HepG2 (cell line): ENCODE results near the gene PSMD5. TPM values are rescaled to one million over a fixed set of nuclear protein-coding genes. Genes with fewer than 3 reads are reported as not detected.

Source experiments
- ATAC-seq: fragments of 200-7000 bp; cut with Tn5 transposase; 3 replicates; pipeline ENCODE4 v1.9.1; 2020; ENCODE audit warnings: mild to moderate bottlenecking, moderate library complexity
- BruUV-seq: library from RNA; stranded (reverse); fragments of 400-500 nt; replicated peaks from 2 replicates; lab custom pipeline; 2021; lab: Mats Ljungman, UMichigan
- CTCF ChIA-PET: fragments of 300-600 bp; formaldehyde crosslinking; extraction: SDS; loops from one replicate; lab custom pipeline; 2021; ENCODE audit warnings: low total read pairs, inconsistent platforms, low intra/inter-chr PET ratio; lab: Yijun Ruan, JAX
- POLR2A ChIA-PET: fragments of 350-600 bp; sonication (Branson Sonifier 250); formaldehyde crosslinking; loops from one replicate; lab custom pipeline; 2020; ENCODE audit warnings: antibody characterized with exemption, inconsistent platforms; lab: Yijun Ruan, JAX
- DNase-seq: peaks from one replicate; pipeline ENCODE4 v3.0.0-alpha.2; 2015; ENCODE audit warnings: low spot score
- FAIRE-seq: peaks from 3 replicates; lab custom pipeline; 2011; peaks lifted over from hg19 to GRCh38; lab: Jason Lieb, UNC
- H2AFZ ChIP-seq: one replicate; pipeline ENCODE4 v1.6.1; 2011; ENCODE audit warnings: low read length, inconsistent platforms
- H3K27ac ChIP-seq: fragments of 300-600 bp; 3 replicates; pipeline ENCODE4 v1.8.0; 2011; ENCODE audit warnings: mixed run types, mild to moderate bottlenecking, mixed read lengths, low read length, inconsistent platforms; ENCODE audit not compliant: insufficient read depth; ENCODE audit errors: extremely low read length
- H3K27me3 ChIP-seq, 2 experiments: fragments of 200-600 bp in 1 of 2; 2 replicates in 1 of 2; 3 replicates in 1 of 2; pipeline versions ENCODE4 v1.6.0 to v1.8.0; 2011; ENCODE audit warnings: low read length in 2 of 2, mild to moderate bottlenecking in 2 of 2, moderate library complexity in 2 of 2, inconsistent platforms in 1 of 2; ENCODE audit not compliant: insufficient read depth in 2 of 2, control insufficient read depth in 1 of 2
- H3K36me3 ChIP-seq, 2 experiments: fragments of 200-600 bp in 1 of 2; replicated peaks in 1 of 2; 2 replicates in 1 of 2; 3 replicates in 1 of 2; pipeline versions ENCODE4 v1.5.1 to v1.8.0; 2011; ENCODE audit warnings: low read length in 2 of 2, inconsistent platforms in 1 of 2; ENCODE audit not compliant: insufficient read depth in 2 of 2, control insufficient read depth in 1 of 2
- H3K4me1 ChIP-seq: 2 replicates; pipeline ENCODE4 v1.5.1; 2012; ENCODE audit warnings: low read length, inconsistent platforms; ENCODE audit not compliant: insufficient read depth
- H3K4me2 ChIP-seq: 2 replicates; pipeline ENCODE4 v1.6.0; 2011; ENCODE audit warnings: low read depth, low read length, inconsistent platforms
- H3K4me3 ChIP-seq, 3 experiments: fragments of 200-600 bp in 1 of 3; sonication (generic), shearing (Covaris generic) in 1 of 3; replicated peaks in 1 of 3; 2 replicates each; pipeline ENCODE4 v1.5.1; 2011 to 2016; ENCODE audit warnings: low read length in 3 of 3, inconsistent platforms in 2 of 3, low read depth in 2 of 3, mild to moderate bottlenecking in 2 of 3, control low read depth in 1 of 3, mixed read lengths in 1 of 3; ENCODE audit not compliant: insufficient read depth in 1 of 3
- H3K79me2 ChIP-seq: one replicate; pipeline ENCODE4 v1.6.1; 2011; ENCODE audit warnings: low read length, inconsistent platforms; ENCODE audit not compliant: insufficient read depth
- H3K9ac ChIP-seq: 2 replicates; pipeline ENCODE4 v1.6.0; 2011; ENCODE audit warnings: mild to moderate bottlenecking, low read depth, low read length, inconsistent platforms; ENCODE audit not compliant: insufficient read depth
- H3K9me3 ChIP-seq: 2 replicates; pipeline ENCODE4 v1.5.1; 2012; ENCODE audit warnings: mild to moderate bottlenecking, low read length
- H4K20me1 ChIP-seq: 2 replicates; pipeline ENCODE4 v1.6.0; 2011; ENCODE audit warnings: inconsistent platforms, mild to moderate bottlenecking, low read length, moderate library complexity; ENCODE audit not compliant: insufficient read depth
- ATF4 ChIP-seq, 2 experiments: fragments of 450-650 bp in 1 of 2; sonication (generic) in 1 of 2; formaldehyde crosslinking; IDR thresholded peaks; 2 replicates each; pipeline versions ENCODE4 v1.5.0 to v1.8.0; 2020 to 2022; ENCODE audit warnings: mild to moderate bottlenecking in 1 of 2, missing genetic modification reagents in 1 of 2
- CEBPB ChIP-seq: IDR thresholded peaks from 2 replicates; pipeline ENCODE4 v1.6.1; 2011; ENCODE audit warnings: low read depth, low read length, improper control_type of control experiment, borderline replicate concordance
- CENPT ChIP-seq: sonication (generic); formaldehyde crosslinking; IDR thresholded peaks from 2 replicates; pipeline ENCODE4 v1.8.0; 2022; ENCODE audit warnings: low read depth, mild to moderate bottlenecking, moderate library complexity, missing genetic modification reagents
- CREB1 ChIP-seq, 2 experiments: fragments of 450-650 bp in 1 of 2; IDR thresholded peaks; 2 replicates each; pipeline ENCODE4 v1.6.1; 2016 to 2017; ENCODE audit warnings: control low read depth in 1 of 2, mild to moderate bottlenecking in 1 of 2, missing compliant biosample characterization in 1 of 2, missing genetic modification characterization in 1 of 2
- DBP ChIP-seq: sonication (generic); formaldehyde crosslinking; IDR thresholded peaks from 2 replicates; pipeline ENCODE4 v1.4.0; 2020; ENCODE audit warnings: missing genetic modification reagents; ENCODE audit errors: not compliant biosample characterization
- ELF3 ChIP-seq: IDR thresholded peaks from 2 replicates; pipeline ENCODE4 v1.6.1; 2016; ENCODE audit warnings: missing genetic modification reagents, missing compliant biosample characterization
- GLI4 ChIP-seq: sonication (generic); formaldehyde crosslinking; IDR thresholded peaks from 2 replicates; pipeline ENCODE4 v1.5.1; 2020; ENCODE audit warnings: missing genetic modification reagents, mild to moderate bottlenecking, moderate library complexity, borderline replicate concordance
- JUNB ChIP-seq: sonication (generic); formaldehyde crosslinking; IDR thresholded peaks from 2 replicates; pipeline ENCODE4 v1.8.0; 2022; ENCODE audit warnings: missing genetic modification reagents, mild to moderate bottlenecking, borderline replicate concordance
- KMT2B ChIP-seq: IDR thresholded peaks from 2 replicates; pipeline ENCODE4 v1.6.1; 2016; ENCODE audit warnings: missing genetic modification reagents, missing compliant biosample characterization
- MYC ChIP-seq: sonication (generic); formaldehyde crosslinking; IDR thresholded peaks from 2 replicates; pipeline ENCODE4 v1.9.0; 2021; ENCODE audit warnings: missing genetic modification reagents, borderline replicate concordance
- RXRB ChIP-seq: IDR thresholded peaks from 2 replicates; pipeline ENCODE4 v1.6.1; 2016; ENCODE audit warnings: borderline replicate concordance, missing genetic modification reagents, missing compliant biosample characterization
- ZNF12 ChIP-seq: sonication (generic); formaldehyde crosslinking; IDR thresholded peaks from 2 replicates; pipeline ENCODE4 v1.5.0; 2020; ENCODE audit warnings: missing genetic modification reagents
- ZNF354B ChIP-seq: sonication (generic); formaldehyde crosslinking; IDR thresholded peaks from 2 replicates; pipeline ENCODE4 v1.8.0; 2022; ENCODE audit warnings: mild to moderate bottlenecking, missing genetic modification reagents
- ZNF512B ChIP-seq: sonication (generic); formaldehyde crosslinking; IDR thresholded peaks from 2 replicates; pipeline ENCODE4 v1.5.1; 2020; ENCODE audit warnings: missing genetic modification reagents, mild to moderate bottlenecking, borderline replicate concordance
- ZNF670 ChIP-seq: sonication (generic); formaldehyde crosslinking; IDR thresholded peaks from 2 replicates; pipeline ENCODE4 v1.8.0; 2022; ENCODE audit warnings: mild to moderate bottlenecking, missing genetic modification reagents, borderline replicate concordance
- WGBS: methylation state at CpG from one replicate; pipeline ENCODE4 v1.1.6; 2017; ENCODE audit warnings: low lambda C conversion rate; 5-methylcytosine and 5-hydroxymethylcytosine counted together
- in situ Hi-C: cut with HindIII; loops from 2 replicates; pipeline ENCODE4 v1.10.0; 2017; ENCODE audit warnings: low pct_unique_long_range_greater_than_20kb; ENCODE audit not compliant: extremely low pct_ligation_motif_present
- intact Hi-C: fragments of 100-400 bp; cut with micrococcal nuclease; formaldehyde crosslinking; loops from one replicate; pipeline ENCODE4 v1.10.0; 2022; ENCODE audit not compliant: unreplicated experiment
- polyA plus RNA-seq, 8 experiments: library from polyadenylated mRNA; depleted of rRNA in 3 of 8; stranded (reverse) in 7 of 8; unstranded in 1 of 8; fragments of >200 nt; fragmentation: Illumina TruSeq in 4 of 8; extraction: Trizol in 4 of 8; gene quantifications; 2 replicates each; pipeline versions ENCODE4 v1.2.1 to v1.2.3, GENCODE V29; 2011 to 2016; ENCODE audit warnings: low read depth in 4 of 8, missing spikeins in 1 of 8, mixed read lengths in 1 of 8; ENCODE audit not compliant: insufficient read depth in 1 of 8
- total RNA-seq, 5 experiments: library from RNA; depleted of rRNA; stranded (reverse); fragments of >200 nt; fragmentation: Illumina TruSeq; extraction: Trizol; gene quantifications; 2 replicates each; pipeline ENCODE4 v1.2.3, GENCODE V29; 2016; ENCODE audit warnings: low read depth in 1 of 5

Gene PSMD5
- total and polyA plus RNA-seq, 2 of the 13 experiments (the other 11 are each of a cell fraction or from before 2014, with no cell fraction given) = 12.7 to 18.1 TPM

- in situ Hi-C loops = no loop called here
- TF ChIP-seq MYC (CRISPR knock-in tag) (no peak), RXRB (CRISPR knock-in tag) (no peak), GLI4 (CRISPR knock-in tag) (no peak), CENPT (no peak), KMT2B (CRISPR knock-in tag) (no peak), ELF3 (CRISPR knock-in tag) (no peak), ZNF512B (CRISPR knock-in tag) (no peak), ATF4 (CRISPR knock-in tag; IDR thresholded peaks at IDR 0.05) (no peak), JUNB (CRISPR knock-in tag) (no peak), ZNF354B (CRISPR knock-in tag) (no peak), DBP (CRISPR knock-in tag) (no peak), ZNF12 (no peak), ZNF670 (CRISPR knock-in tag) (no peak), CREB1 (IDR thresholded peaks at IDR 0.05) (no peak), CREB1 (CRISPR knock-in tag; IDR thresholded peaks at IDR 0.05) (no peak), CEBPB (no peak)
- BruUV-seq = no TSS peak
Observed at GRCh38 chr9:120861935-120862334, 19.2 kb upstream of the PSMD5 start.

More at GRCh38 chr9:120861935-120862334, 19.2 kb upstream of the PSMD5 start:
- H3K4me1 ChIP-seq = no peaks in the 10 kb centered on the region
- no peaks in the 10 kb centered on the region for H4K20me1 ChIP-seq
- no peak for ATAC-seq
- intact Hi-C loops = no loop called here
- no peak for FAIRE-seq
- 98% methylated on average over 6 of the region's 6 CpGs for WGBS
- H3K36me3 ChIP-seq = peaks cover 40 to 86% of the 10 kb centered on the region in 2 experiments
- no peak overlapping the region for H3K4me2 ChIP-seq
- ChIA-PET POLR2A (no interaction called here), CTCF (no interaction called here)
- no peak overlapping the region for H3K9ac ChIP-seq
- no peaks in the 10 kb centered on the region for H3K79me2 ChIP-seq
- H3K27me3 ChIP-seq = no peaks in the 10 kb centered on the region
- no peak overlapping the region for H3K4me3 ChIP-seq
- no peak overlapping the region for H3K27ac ChIP-seq
- H3K9me3 ChIP-seq = no peaks in the 10 kb centered on the region
- no peak overlapping the region for H2AFZ ChIP-seq
- DNase-seq = no peak
